Measurements from ENCODE around the gene ANKRD62. TPM values are rescaled to one million over a fixed set of nuclear protein-coding genes. Genes with fewer than 3 reads are reported as not detected.

The ANKRD62 gene
- total and polyA plus RNA-seq, 10 donors, result not detected

GRCh38 chr18:12049978-12050811 lies 43.4 kb upstream of the ANKRD62 start:
- 41 to 67% (median 50%) methylated on average over 9 of the region's 9 CpGs for WGBS, 5 donors
- DNase-seq, result no peak
- peak overlapping the region in 5 of 8 donors; percentile 45 to 73 (median 58) for H3K27ac ChIP-seq

GRCh38 chr18:12052866-12053265 lies 40.8 kb upstream of the ANKRD62 start:
- Histone ChIP-seq H3K36me3 (no peaks in the 10 kb centered on the region), H3K9me3 (no peaks in the 10 kb centered on the region), H3K4me3 (no peak overlapping the region), H3K27ac (peak overlapping the region in 4 of 8 donors; percentile 29 to 41 (median 34)), H3K27me3 (replicated peaks in 1 of 7) (no peaks in the 10 kb centered on the region), H3K4me1 (peaks cover 2 to 51% (median 25%) of the 10 kb centered on the region in 6 donors)
- intact Hi-C loops (cut with DNase I; ENCODE audit: low total_unique reads), result no loop called here
- no peak for DNase-seq
- TF ChIP-seq CTCF (IDR thresholded peaks at IDR 0.05 in 8 of 11, conservative IDR thresholded peaks at IDR 0.05 in 3 of 11) (no peak), POLR2A (IDR thresholded peaks at IDR 0.05) (no peak), POLR2AphosphoS5 (IDR thresholded peaks at IDR 0.05) (no peak)
- 71 to 82% (median 76%) methylated on average over 3 of the region's 3 CpGs for WGBS, 5 donors

More at GRCh38 chr18:12049978-12050811, 43.4 kb upstream of the ANKRD62 start:
- Histone ChIP-seq H3K36me3 (no peaks in the 10 kb centered on the region), H3K4me1 (peaks cover 2 to 51% (median 25%) of the 10 kb centered on the region in 6 donors), H3K9me3 (no peaks in the 10 kb centered on the region), H3K27me3 (replicated peaks in 1 of 7) (no peaks in the 10 kb centered on the region), H3K4me3 (peak overlapping the region in 3 of 8 donors; percentile 3 to 50 (median 20))
- intact Hi-C loops (cut with DNase I; ENCODE audit: low total_unique reads), result no loop called here
- TF ChIP-seq CTCF (IDR thresholded peaks at IDR 0.05 in 8 of 11, conservative IDR thresholded peaks at IDR 0.05 in 3 of 11) (no peak), POLR2AphosphoS5 (IDR thresholded peaks at IDR 0.05) (peak in 1 of 3 donors; percentile 14), POLR2A (IDR thresholded peaks at IDR 0.05) (no peak)

GRCh38 chr18:12053289-12053688 lies 40.4 kb upstream of the ANKRD62 start:
- Histone ChIP-seq H3K27me3 (replicated peaks in 1 of 7) (no peaks in the 10 kb centered on the region), H3K36me3 (no peaks in the 10 kb centered on the region), H3K4me1 (peaks cover 2 to 50% (median 25%) of the 10 kb centered on the region in 6 donors), H3K27ac (peak overlapping the region in 4 of 8 donors; percentile 29 to 41 (median 34)), H3K9me3 (no peaks in the 10 kb centered on the region), H3K4me3 (no peak overlapping the region)
- WGBS, 5 donors, result 28 to 45% (median 33%) methylated on average over 2 of the region's 2 CpGs
- intact Hi-C loops (cut with DNase I; ENCODE audit: low total_unique reads), result no loop called here
- DNase-seq, result no peak
- no peak for TF ChIP-seq CTCF (IDR thresholded peaks at IDR 0.05 in 8 of 11, conservative IDR thresholded peaks at IDR 0.05 in 3 of 11)
- TF ChIP-seq POLR2A (IDR thresholded peaks at IDR 0.05), result no peak
- no peak for TF ChIP-seq POLR2AphosphoS5 (IDR thresholded peaks at IDR 0.05)

Data from spleen (tissue), 11 donors.